Upper lobe of right lung (tissue), 1 donor: Measurements from ENCODE around the gene CLGN. TPM values are rescaled to one million over a fixed set of nuclear protein-coding genes. Genes with fewer than 3 reads are reported as not detected.

ENCODE experiments used
- ATAC-seq: fragments of 200-7000 bp; cut with Tn5 transposase; one replicate; pipeline ENCODE4 v1.9.1; 2020; ENCODE audit warnings: mild to moderate bottlenecking, moderate library complexity
- DNase-seq: peaks from one replicate; pipeline ENCODE4 v3.0.0-alpha.2; 2020
- H3K27ac ChIP-seq: fragments of 200-600 bp; one replicate; pipeline ENCODE4 v1.8.0; 2022
- H3K27me3 ChIP-seq: fragments of 200-600 bp; one replicate; pipeline ENCODE4 v1.8.0; 2022; ENCODE audit warnings: mild to moderate bottlenecking
- H3K36me3 ChIP-seq: fragments of 200-600 bp; one replicate; pipeline ENCODE4 v1.8.0; 2022
- H3K4me1 ChIP-seq: fragments of 200-600 bp; one replicate; pipeline ENCODE4 v1.8.0; 2022
- H3K4me3 ChIP-seq: fragments of 200-600 bp; one replicate; pipeline ENCODE4 v1.8.0; 2022; ENCODE audit warnings: mild to moderate bottlenecking
- H3K9me3 ChIP-seq: fragments of 200-600 bp; one replicate; pipeline ENCODE4 v1.8.0; 2022
- intact Hi-C: fragments of 100-400 bp; cut with DNase I; formaldehyde crosslinking; loops from one replicate; pipeline ENCODE4 v1.11.0; 2022
- total RNA-seq: library from RNA; stranded (reverse); fragmentation: NEBNext Ultra II Directional; extraction: Animal tissue kit (Norgen Biotek cat#: 25700); gene quantifications from one replicate; pipeline ENCODE4 v1.2.1, GENCODE V29; 2021
- TF ChIP-seq, protein P1 (sequence below): fragments of 200-600 bp; IDR thresholded peaks from one replicate; pipeline ENCODE4 v1.8.0; 2022; ENCODE audit warnings: antibody characterized with exemption
- donor health status: DM: no; HTN: yes; CAD: no; lungs with severe emphysema.

The CLGN gene
- total RNA-seq, 1 donor from 2014 or later: 0.93 TPM

DNA sequence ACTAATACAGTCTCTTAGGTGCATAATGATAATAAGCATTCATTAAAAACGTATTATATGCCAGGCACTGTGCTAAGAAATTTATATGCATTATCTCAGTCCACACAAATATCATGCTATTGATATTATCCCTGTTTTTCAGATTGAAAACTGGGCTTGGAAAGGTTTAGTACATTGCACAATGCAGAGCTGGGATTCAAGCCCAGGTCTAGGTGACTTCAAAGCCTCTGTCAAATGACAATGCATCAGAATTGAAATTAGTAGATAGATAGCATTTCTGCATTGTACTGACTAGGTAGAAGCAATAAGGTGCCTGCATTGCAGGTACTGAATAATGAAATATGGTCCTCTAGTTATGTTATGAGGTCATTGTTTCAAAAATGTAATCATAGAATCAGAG lies 72.2 kb downstream of the CLGN start:
- H3K36me3 ChIP-seq: no peaks in the 10 kb centered on the region
- no peak for DNase-seq
- ATAC-seq: no peak
- H3K27me3 ChIP-seq: no peaks in the 10 kb centered on the region
- TF ChIP-seq, protein P1, sequence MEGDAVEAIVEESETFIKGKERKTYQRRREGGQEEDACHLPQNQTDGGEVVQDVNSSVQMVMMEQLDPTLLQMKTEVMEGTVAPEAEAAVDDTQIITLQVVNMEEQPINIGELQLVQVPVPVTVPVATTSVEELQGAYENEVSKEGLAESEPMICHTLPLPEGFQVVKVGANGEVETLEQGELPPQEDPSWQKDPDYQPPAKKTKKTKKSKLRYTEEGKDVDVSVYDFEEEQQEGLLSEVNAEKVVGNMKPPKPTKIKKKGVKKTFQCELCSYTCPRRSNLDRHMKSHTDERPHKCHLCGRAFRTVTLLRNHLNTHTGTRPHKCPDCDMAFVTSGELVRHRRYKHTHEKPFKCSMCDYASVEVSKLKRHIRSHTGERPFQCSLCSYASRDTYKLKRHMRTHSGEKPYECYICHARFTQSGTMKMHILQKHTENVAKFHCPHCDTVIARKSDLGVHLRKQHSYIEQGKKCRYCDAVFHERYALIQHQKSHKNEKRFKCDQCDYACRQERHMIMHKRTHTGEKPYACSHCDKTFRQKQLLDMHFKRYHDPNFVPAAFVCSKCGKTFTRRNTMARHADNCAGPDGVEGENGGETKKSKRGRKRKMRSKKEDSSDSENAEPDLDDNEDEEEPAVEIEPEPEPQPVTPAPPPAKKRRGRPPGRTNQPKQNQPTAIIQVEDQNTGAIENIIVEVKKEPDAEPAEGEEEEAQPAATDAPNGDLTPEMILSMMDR: no peak
- H3K9me3 ChIP-seq: no peaks in the 10 kb centered on the region
- intact Hi-C loops: loop anchor here (10.0 kb wide), 1 partner anchor 500 kb away; no protein-coding TSS in a partner anchor
- no peaks in the 10 kb centered on the region for H3K4me1 ChIP-seq
- H3K27ac ChIP-seq: no peak overlapping the region
- no peak overlapping the region for H3K4me3 ChIP-seq

DNA sequence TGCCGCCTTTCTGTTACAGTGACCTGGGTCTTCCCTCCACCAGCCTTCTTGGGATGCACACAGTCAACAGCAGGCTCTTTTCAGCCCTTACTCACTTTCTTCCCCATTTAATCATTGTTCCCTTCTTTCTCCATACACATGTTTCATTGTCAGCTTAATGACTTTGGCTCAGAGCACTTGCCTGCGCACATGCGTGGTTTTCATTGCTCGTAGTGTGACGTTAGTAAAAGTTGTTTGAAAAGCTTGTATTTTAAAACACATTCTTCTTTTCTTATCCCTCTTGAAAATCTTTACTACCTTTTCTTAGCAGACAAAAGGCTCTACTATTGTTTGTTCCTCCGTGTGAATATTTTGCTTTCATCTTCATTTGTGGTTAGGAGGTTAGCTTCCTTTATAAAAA lies 73.7 kb downstream of the CLGN start:
- Histone ChIP-seq H3K27me3 (no peaks in the 10 kb centered on the region), H3K9me3 (no peaks in the 10 kb centered on the region), H3K36me3 (no peaks in the 10 kb centered on the region), H3K4me1 (no peaks in the 10 kb centered on the region), H3K27ac (no peak overlapping the region), H3K4me3 (no peak overlapping the region)
- intact Hi-C loops: loop anchor here (10.0 kb wide), 1 partner anchor 501 kb away; no protein-coding TSS in a partner anchor
- ATAC-seq (no peak), DNase-seq (no peak)
- TF ChIP-seq, protein P1: no peak

DNA sequence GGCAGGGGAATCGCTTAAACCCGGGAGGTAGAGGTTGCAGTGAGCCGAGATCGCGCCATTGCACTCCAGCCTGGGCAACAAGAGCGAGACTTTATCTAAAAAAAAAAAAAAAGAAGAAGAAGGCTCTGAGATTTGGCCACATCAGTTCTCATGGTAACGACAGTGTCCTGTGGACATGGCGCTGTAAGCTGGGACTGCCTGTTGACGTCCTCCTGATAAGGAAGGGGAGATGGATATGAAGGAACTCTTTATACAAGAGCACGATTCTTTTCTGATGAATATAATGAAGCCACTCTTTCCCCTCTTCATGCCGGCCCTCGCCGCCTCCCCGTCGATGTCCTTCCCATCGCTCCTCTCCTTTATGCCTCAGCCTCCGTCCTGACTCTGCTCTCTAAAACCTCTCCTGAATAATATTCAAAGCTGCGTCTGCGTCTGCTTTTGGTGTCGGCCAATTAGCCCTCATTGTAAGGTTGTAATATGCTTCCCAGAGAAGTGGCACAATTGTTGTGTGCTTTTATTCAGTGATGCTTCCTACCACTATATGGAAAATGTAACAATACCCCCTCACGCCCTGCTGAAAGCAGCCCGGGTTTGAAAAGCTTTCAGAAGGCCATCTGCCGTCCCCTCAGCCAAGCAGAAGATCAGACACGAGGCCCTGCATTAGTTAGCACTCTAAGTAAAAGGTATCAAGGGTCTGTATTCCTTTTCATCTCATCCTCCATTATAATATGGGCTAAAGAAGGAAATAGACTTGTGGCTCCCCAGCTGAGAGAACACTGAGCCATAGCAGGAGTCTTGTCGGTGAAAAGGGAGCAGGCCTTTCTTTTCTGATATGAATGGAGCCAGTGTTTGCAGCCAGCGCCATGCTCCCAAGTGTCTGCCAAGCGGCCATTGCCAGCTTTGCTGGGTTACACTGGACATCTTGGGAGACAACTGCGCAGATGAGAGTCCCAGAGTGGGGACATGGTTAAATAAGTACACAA lies 76.1 kb downstream of the CLGN start:
- Histone ChIP-seq H3K4me3 (no peak overlapping the region), H3K36me3 (no peaks in the 10 kb centered on the region), H3K27me3 (no peaks in the 10 kb centered on the region), H3K4me1 (no peaks in the 10 kb centered on the region), H3K9me3 (no peaks in the 10 kb centered on the region), H3K27ac (no peak overlapping the region)
- ATAC-seq (no peak), DNase-seq (no peak)
- TF ChIP-seq, protein P1: no peak
- intact Hi-C loops: loop anchor here (10.0 kb wide), 1 partner anchor 503 kb away; no protein-coding TSS in a partner anchor

DNA sequence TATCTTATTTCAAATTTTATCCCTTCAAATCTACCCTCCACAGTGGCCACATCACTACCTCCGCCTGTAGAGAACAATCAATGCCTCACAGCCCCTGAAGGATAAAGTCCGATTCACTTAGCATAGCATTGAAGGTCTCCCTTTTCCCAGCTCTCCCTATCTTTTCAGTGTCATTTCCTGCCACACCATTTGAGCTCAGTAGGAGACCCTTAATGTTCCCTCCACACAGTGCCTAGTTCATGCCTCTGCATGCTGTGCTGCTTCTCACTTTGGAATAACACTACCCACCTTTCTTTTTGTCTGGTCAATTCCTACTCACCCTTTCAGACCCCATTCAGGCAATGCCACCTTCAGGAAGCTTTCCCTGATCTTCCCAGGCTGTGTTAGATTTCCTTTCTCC lies 77.6 kb downstream of the CLGN start:
- TF ChIP-seq, protein P1: no peak
- Histone ChIP-seq H3K4me3 (no peak overlapping the region), H3K27ac (no peak overlapping the region), H3K4me1 (no peaks in the 10 kb centered on the region), H3K27me3 (no peaks in the 10 kb centered on the region), H3K36me3 (no peaks in the 10 kb centered on the region), H3K9me3 (no peaks in the 10 kb centered on the region)
- intact Hi-C loops: loop anchor here (10.0 kb wide), 1 partner anchor 505 kb away; no protein-coding TSS in a partner anchor
- DNase-seq: no peak
- no peak for ATAC-seq

- no peaks in the 10 kb centered on the region for H3K36me3 ChIP-seq
- intact Hi-C loops: no loop called here
- H3K4me1 ChIP-seq: no peaks in the 10 kb centered on the region
- ATAC-seq: no peak
- TF ChIP-seq, protein P1: no peak
- no peaks in the 10 kb centered on the region for H3K27me3 ChIP-seq
- H3K4me3 ChIP-seq: no peak overlapping the region
- H3K9me3 ChIP-seq: no peaks in the 10 kb centered on the region
- H3K27ac ChIP-seq: no peak overlapping the region
- DNase-seq: no peak
These were observed 81.3 kb downstream of the CLGN start for GRCh38 chr4:140346136-140346535.
